Heart left ventricle (tissue), 16 donors: ENCODE data around the gene SZT2. TPM values are rescaled to one million over a fixed set of nuclear protein-coding genes. Genes with fewer than 3 reads are reported as not detected.

Experiments
- ATAC-seq, 4 donors: fragments of 200-7000 bp; cut with Tn5 transposase; one replicate each; pipeline ENCODE4 v1.9.1; 2020 to 2022; ENCODE audit warnings: moderate library complexity in 4 of 4, mild to moderate bottlenecking in 3 of 4, moderate number of reproducible peaks in 1 of 4
- DNase-seq, 5 donors: peaks; one replicate each; pipeline ENCODE4 v3.0.0-alpha.2; 2020
- H3K27ac ChIP-seq, 12 donors: fragments of 200-600 bp; sonication (generic) in 4 of 12; one replicate each; pipeline versions ENCODE4 v1.5.0 to v1.8.0; 2016 to 2022; ENCODE audit warnings: mild to moderate bottlenecking in 2 of 12
- H3K27me3 ChIP-seq, 9 donors: fragments of 200-600 bp; sonication (generic) in 2 of 9; one replicate each; pipeline versions ENCODE4 v1.5.1 to v1.8.0; 2016 to 2022; ENCODE audit warnings: mild to moderate bottlenecking in 3 of 9
- H3K36me3 ChIP-seq, 9 donors: fragments of 200-600 bp; sonication (generic) in 2 of 9; one replicate each; pipeline versions ENCODE4 v1.5.0 to v1.8.0; 2018 to 2022; ENCODE audit warnings: mild to moderate bottlenecking in 2 of 9
- H3K4me1 ChIP-seq, 12 donors: fragments of 200-600 bp; sonication (generic) in 4 of 12; one replicate each; pipeline versions ENCODE4 v1.5.0 to v1.8.0; 2016 to 2022; ENCODE audit warnings: mild to moderate bottlenecking in 3 of 12
- H3K4me3 ChIP-seq, 12 donors: fragments of 200-600 bp; sonication (generic) in 4 of 12; one replicate each; pipeline versions ENCODE4 v1.5.0 to v1.8.0; 2017 to 2022; ENCODE audit warnings: mild to moderate bottlenecking in 9 of 12, moderate library complexity in 4 of 12
- H3K9me3 ChIP-seq, 12 donors: fragments of 200-600 bp; sonication (generic) in 4 of 12; one replicate each; pipeline versions ENCODE4 v1.5.0 to v1.8.0; 2016 to 2022; ENCODE audit warnings: mild to moderate bottlenecking in 1 of 12
- CTCF ChIP-seq, 12 donors: fragments of 200-600 bp; sonication (generic) in 4 of 12; IDR thresholded peaks; one replicate each; pipeline versions ENCODE4 v1.5.0 to v1.8.0; 2018 to 2022; ENCODE audit warnings: antibody characterized with exemption in 12 of 12, mild to moderate bottlenecking in 5 of 12
- POLR2A ChIP-seq, 2 donors: fragments of 450-650 bp; IDR thresholded peaks; one replicate each; pipeline ENCODE4 v1.6.1; 2017; ENCODE audit warnings: antibody characterized with exemption in 2 of 2, mild to moderate bottlenecking in 2 of 2, moderate library complexity in 2 of 2
- WGBS, 4 donors: extraction: QIAGEN DNeasy Blood & Tissue Kit in 2 of 4; methylation state at CpG; one replicate each; pipeline versions ENCODE4 v1.1.5 to v1.1.7; 2013 to 2018; 5-methylcytosine and 5-hydroxymethylcytosine counted together
- intact Hi-C, 10 donors: fragments of 100-400 bp; cut with DNase I; formaldehyde crosslinking; loops; one replicate each; pipeline versions ENCODE4 v1.11.1 to v1.14.2; 2022
- polyA plus RNA-seq, 2 donors: library from polyadenylated mRNA; stranded (reverse); fragments of 200-250 nt; gene quantifications; one replicate each; pipeline ENCODE4 v1.2.3, GENCODE V29; 2013
- total RNA-seq, 9 donors: library from RNA; depleted of rRNA in 2 of 9; stranded (reverse); fragments of >200 nt in 2 of 9; fragmentation: NEBNext Ultra II Directional in 3 of 9; extraction: Animal tissue kit (Norgen Biotek cat#: 25700) in 3 of 9; gene quantifications; one replicate each; pipeline versions ENCODE4 v1.1.0 to v1.2.4, GENCODE V29; 2016 to 2023
- donor health status: ischemic (EF 13 %, LVEDD 7.1; RV severe dilation, severe dysfunction).
- donor health status: healthy with polysubstance abuse.
- donor health status: DM: no; HTN: yes; CAD: no.
- donor health status: DM: no; HTN: no; CAD: no.
- donor health status: ischemic (EF 25% LVEDD 6.9; RV normal size, moderate dysfunction).
- donor health status: ischemic (EF 25% LVEDD 5.7; RV mildly dilated, moderate dysfunction).
- donor health status: healthy.
- donor health status: DM: yes; HTN: yes; CAD: no.
- donor health status: ischemic (EF 35%, LVEDD 5.7; RV mildly dilated, moderate dysfunction).
- donor health status: nonischemic (EF 11% LVEDD 7.7; RV severe dilation, severe dysfunction).
- donor health status: DM: yes; HTN: yes; CAD: no.
- donor health status: PGD.
- donor health status: ischemic (EF 29% LVEDD 5.4; RV normal size, mild dysfunction).
- donor health status: nonischemic (EF 23%, LVEDD 6.1; RV moderate dilation, normal function).

The SZT2 gene
- total and polyA plus RNA-seq, 11 donors = 13.1 to 39.7 (median 24.4) TPM

GRCh38 chr1:43437031-43437973, 47.6 kb downstream of the SZT2 start:
- ATAC-seq (no peak), DNase-seq (peak in 1 of 5 donors; percentile 9)
- Histone ChIP-seq H3K27me3 (no peaks in the 10 kb centered on the region), H3K9me3 (no peaks in the 10 kb centered on the region), H3K36me3 (peaks cover 0 to 90% (median 81%) of the 10 kb centered on the region in 9 donors), H3K27ac (no peak overlapping the region), H3K4me3 (no peak overlapping the region), H3K4me1 (peaks cover 0 to 17% (median 4%) of the 10 kb centered on the region in 12 donors)
- no peak for TF ChIP-seq CTCF (IDR thresholded peaks at IDR 0.05)
- TF ChIP-seq POLR2A (IDR thresholded peaks at IDR 0.05) = no peak
- intact Hi-C loops = no loop called here
- WGBS, 4 donors = 93 to 95% (median 94%) methylated on average over 20 of the region's 20 CpGs

DNA sequence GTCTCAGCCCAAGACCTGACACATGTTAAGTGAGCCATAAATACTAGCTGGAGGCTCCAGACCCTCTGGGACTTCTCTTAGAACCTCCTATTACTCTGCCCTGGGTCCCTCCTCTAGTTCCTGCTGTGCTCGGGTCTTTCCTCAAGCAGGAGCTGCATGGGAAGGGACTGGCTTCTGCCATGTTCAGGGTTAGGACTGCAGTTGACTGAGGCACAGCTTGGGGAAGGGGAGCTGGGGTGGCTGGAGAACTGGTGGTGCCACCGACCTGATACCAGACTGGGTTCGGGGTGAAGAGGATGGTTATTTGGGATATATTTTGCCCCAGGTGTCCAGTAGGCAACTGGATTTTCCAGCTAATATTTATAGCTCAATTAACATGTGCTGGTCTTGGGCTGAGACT, 48.3 kb downstream of the SZT2 start:
- H3K4me1 ChIP-seq = peaks cover 0 to 17% (median 4%) of the 10 kb centered on the region in 12 donors
- TF ChIP-seq POLR2A (IDR thresholded peaks at IDR 0.05) (no peak), CTCF (IDR thresholded peaks at IDR 0.05) (no peak)
- H3K4me3 ChIP-seq = no peak overlapping the region
- no peak overlapping the region for H3K27ac ChIP-seq
- H3K36me3 ChIP-seq = peaks cover 0 to 90% (median 81%) of the 10 kb centered on the region in 9 donors
- WGBS, 4 donors = 90 to 95% (median 92%) methylated on average over 3 of the region's 3 CpGs
- intact Hi-C loops = no loop called here
- no peaks in the 10 kb centered on the region for H3K9me3 ChIP-seq
- DNase-seq = peak in 1 of 5 donors; percentile 5
- no peaks in the 10 kb centered on the region for H3K27me3 ChIP-seq
- ATAC-seq = no peak

- WGBS, 4 donors = 92 to 97% (median 96%) methylated on average over 8 of the region's 8 CpGs
- intact Hi-C loops = no loop called here
Observed at GRCh38 chr1:43438576-43438952, 48.9 kb downstream of the SZT2 start.

More at GRCh38 chr1:43438576-43438952, 48.9 kb downstream of the SZT2 start:
- H3K27me3 ChIP-seq = no peaks in the 10 kb centered on the region
- H3K36me3 ChIP-seq = peaks cover 0 to 90% (median 81%) of the 10 kb centered on the region in 9 donors
- H3K9me3 ChIP-seq = no peaks in the 10 kb centered on the region
- H3K4me3 ChIP-seq = no peak overlapping the region
- DNase-seq = peak in 2 of 5 donors; percentile 11 to 20
- no peak overlapping the region for H3K27ac ChIP-seq
- no peak for ATAC-seq
- TF ChIP-seq CTCF (IDR thresholded peaks at IDR 0.05) (no peak), POLR2A (IDR thresholded peaks at IDR 0.05) (no peak)
- H3K4me1 ChIP-seq = peaks cover 0 to 17% (median 4%) of the 10 kb centered on the region in 12 donors
